BLaER1 treated with 17β-estradiol and CSF1 and Interleukin-3, amounts not matched to agents 10 nM and 100 nM (cell line): Measurements from ENCODE around the gene LACTB.

Experiments
- H3K27ac ChIP-seq, 11 experiments: shearing (Covaris generic); formaldehyde crosslinking; 2 replicates each; pipeline ENCODE4 v1.8.1; 2022
- H3K27me3 ChIP-seq, 11 experiments: shearing (Covaris generic); formaldehyde crosslinking; 2 replicates each; pipeline ENCODE4 v1.8.1; 2022
- H3K36me3 ChIP-seq, 11 experiments: shearing (Covaris generic); formaldehyde crosslinking; 2 replicates each; pipeline ENCODE4 v1.8.1; 2022
- H3K4me1 ChIP-seq, 10 experiments: shearing (Covaris generic); formaldehyde crosslinking; 2 replicates each; pipeline ENCODE4 v1.8.1; 2022
- H3K4me2 ChIP-seq, 11 experiments: shearing (Covaris generic); formaldehyde crosslinking; 2 replicates each; pipeline ENCODE4 v1.8.1; 2022
- H3K4me3 ChIP-seq, 10 experiments: shearing (Covaris generic); formaldehyde crosslinking; 2 replicates each; pipeline ENCODE4 v1.8.1; 2022
- H3K9ac ChIP-seq, 11 experiments: shearing (Covaris generic); formaldehyde crosslinking; 2 replicates each; pipeline ENCODE4 v1.8.1; 2022
- H3K9me3 ChIP-seq, 11 experiments: shearing (Covaris generic); formaldehyde crosslinking; replicated peaks in 1 of 11; 2 replicates each; pipeline ENCODE4 v1.8.1; 2022
- H4K20me1 ChIP-seq, 11 experiments: shearing (Covaris generic); formaldehyde crosslinking; 2 replicates each; pipeline ENCODE4 v1.8.1; 2022
- Cebpa-rat ChIP-seq, 11 experiments: shearing (Covaris generic); IDR thresholded peaks; 2 replicates each; pipeline ENCODE4 v1.8.1; 2022

LACTB gene

DNA sequence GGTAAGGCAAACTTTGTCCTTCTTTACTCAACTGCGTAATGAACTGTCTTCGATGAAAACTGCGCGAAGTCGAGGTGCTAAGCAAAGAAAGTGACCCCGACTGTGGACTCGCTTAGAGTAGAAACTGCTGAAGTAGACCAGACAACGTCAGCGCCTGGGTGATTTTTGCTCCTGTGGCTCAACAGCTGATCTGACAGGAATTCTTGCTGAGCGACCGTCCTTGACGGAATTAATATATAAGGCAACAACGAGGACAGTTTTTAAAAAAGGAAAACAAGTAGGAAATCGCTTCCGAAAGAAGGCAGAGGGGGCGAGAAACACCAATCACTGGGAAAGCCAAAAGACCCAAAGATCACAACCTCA lies 35.1 kb downstream of the LACTB start:
- no peak for TF ChIP-seq Cebpa-rat (IDR thresholded peaks at IDR 0.05)
- Histone ChIP-seq H3K4me3 (peak overlapping the region; percentile 76 to 90 (median 82)), H3K36me3 (peaks cover 30 to 42% (median 39%) of the 10 kb centered on the region in 11 experiments), H3K9me3 (peaks cover 0 to 3% (median 0%) of the 10 kb centered on the region in 11 experiments; a peak in 2 of 22 replicates), H3K9ac (peak overlapping the region; percentile 90 to 99 (median 95)), H4K20me1 (peaks cover 0 to 36% (median 8%) of the 10 kb centered on the region in 11 experiments; a peak in 8 of 22 replicates), H3K27me3 (no peaks in the 10 kb centered on the region), H3K4me1 (peaks cover 12 to 50% (median 21%) of the 10 kb centered on the region in 10 experiments), H3K4me2 (peak overlapping the region; percentile 71 to 93 (median 86)), H3K27ac (peak overlapping the region; percentile 86 to 99 (median 95))

DNA sequence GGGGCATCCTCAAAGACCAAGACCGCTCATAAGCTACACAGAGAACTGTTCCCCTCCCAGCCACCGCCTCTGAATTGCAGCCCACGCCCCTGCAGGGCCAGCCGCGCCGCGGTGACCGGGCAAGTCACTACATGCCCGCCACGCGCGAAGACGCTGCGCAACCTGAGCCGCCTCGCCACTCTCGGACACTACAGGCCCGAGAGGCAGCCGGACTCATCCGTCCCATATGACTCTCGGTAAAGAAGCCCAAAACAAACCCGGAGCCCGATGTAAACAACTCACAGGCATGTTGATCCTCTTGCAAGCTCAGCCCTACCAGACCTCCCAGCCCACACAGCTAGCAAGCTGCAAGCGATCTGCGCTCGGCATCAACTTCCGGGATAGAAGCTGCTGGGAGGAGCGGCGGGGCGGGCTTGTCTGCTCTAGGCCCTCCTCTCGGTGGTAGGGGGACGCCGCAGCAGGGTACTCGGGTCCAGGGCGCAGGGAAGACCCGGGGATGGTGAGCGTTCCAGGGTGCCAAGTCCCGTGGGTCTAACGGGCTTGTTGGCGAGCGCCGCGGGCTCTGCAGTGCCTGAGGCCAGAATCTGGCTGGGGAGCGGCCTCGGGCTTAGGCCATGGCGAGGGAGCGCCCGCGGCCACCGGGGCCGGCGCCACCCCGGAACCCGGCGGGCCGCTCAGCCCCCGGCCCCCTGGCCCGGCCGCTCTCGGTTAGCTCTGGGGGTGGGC lies 35.6 kb downstream of the LACTB start, which contains the start of gene RPS27L:
Gene RPS27L, minus strand, starts transcription at position 360 of the 726 bp plus-strand sequence. Its CDS starts 72 bp downstream, at position 288.
- peak within 1 kb of the TSS; percentile 86 to 99 (median 95) for H3K27ac ChIP-seq
- H3K27me3 ChIP-seq: no peaks in the 10 kb centered on the region
- H3K4me3 ChIP-seq: peak within 1 kb of the TSS; percentile 76 to 90 (median 82)
- no peak for TF ChIP-seq Cebpa-rat (IDR thresholded peaks at IDR 0.05)
- peaks cover 0 to 32% (median 8%) of the 10 kb centered on the region in 11 experiments; a peak in 8 of 22 replicates for H4K20me1 ChIP-seq
- peak within 1 kb of the TSS; percentile 71 to 93 (median 86) for H3K4me2 ChIP-seq
- peak within 1 kb of the TSS; percentile 90 to 99 (median 95) for H3K9ac ChIP-seq
- peaks cover 16 to 48% (median 26%) of the 10 kb centered on the region in 10 experiments for H3K4me1 ChIP-seq
- no peaks in the 10 kb centered on the region for H3K9me3 ChIP-seq
- peaks cover 25 to 36% (median 33%) of the 10 kb centered on the region in 11 experiments for H3K36me3 ChIP-seq

DNA sequence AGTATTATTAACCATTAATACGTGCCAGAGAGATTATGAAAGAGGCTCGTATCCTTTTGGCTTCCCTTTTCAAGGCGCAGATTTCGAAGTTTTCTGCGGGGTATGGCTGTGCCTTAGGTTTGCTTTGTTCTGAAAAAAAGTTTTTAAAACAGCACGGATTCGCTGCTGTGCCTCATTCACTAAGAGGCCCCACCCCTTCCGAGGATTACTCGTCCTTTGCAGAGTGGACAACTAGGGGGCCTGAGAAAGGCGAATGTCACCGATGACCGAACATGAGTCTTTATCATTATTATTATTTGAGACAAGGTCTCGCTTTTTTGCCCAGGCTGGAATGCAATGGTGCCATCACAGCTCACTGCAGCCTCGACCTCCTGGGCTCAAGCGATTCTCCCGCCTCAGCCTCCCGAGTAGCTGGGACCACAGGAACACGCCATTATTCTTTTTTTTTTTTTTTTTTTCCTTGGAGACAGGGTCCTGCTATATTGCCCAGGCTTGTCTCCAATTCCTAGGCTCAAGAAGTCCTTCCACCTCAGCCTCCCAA lies 36.3 kb downstream of the LACTB start:
- no peak for TF ChIP-seq Cebpa-rat (IDR thresholded peaks at IDR 0.05)
- H3K4me3 ChIP-seq: peak overlapping the region; percentile 76 to 90 (median 82)
- H3K4me2 ChIP-seq: peak overlapping the region; percentile 71 to 93 (median 86)
- H3K36me3 ChIP-seq: peaks cover 18 to 29% (median 26%) of the 10 kb centered on the region in 11 experiments
- peak overlapping the region; percentile 90 to 99 (median 95) for H3K9ac ChIP-seq
- peaks cover 18 to 45% (median 33%) of the 10 kb centered on the region in 10 experiments for H3K4me1 ChIP-seq
- peak overlapping the region; percentile 86 to 99 (median 95) for H3K27ac ChIP-seq
- H4K20me1 ChIP-seq: peaks cover 0 to 26% (median 8%) of the 10 kb centered on the region in 11 experiments; a peak in 8 of 22 replicates
- H3K27me3 ChIP-seq: no peaks in the 10 kb centered on the region
- no peaks in the 10 kb centered on the region for H3K9me3 ChIP-seq

- Histone ChIP-seq H3K9me3 (no peaks in the 10 kb centered on the region), H3K4me1 (peaks cover 11 to 39% (median 29%) of the 10 kb centered on the region in 10 experiments), H3K4me2 (no peak overlapping the region), H3K27me3 (no peaks in the 10 kb centered on the region), H3K27ac (no peak overlapping the region), H3K36me3 (peaks cover 0 to 3% (median 0%) of the 10 kb centered on the region in 11 experiments; a peak in 3 of 22 replicates), H3K4me3 (no peak overlapping the region), H4K20me1 (peaks cover 0 to 5% (median 1%) of the 10 kb centered on the region in 11 experiments; a peak in 8 of 22 replicates), H3K9ac (no peak overlapping the region)
- TF ChIP-seq Cebpa-rat (IDR thresholded peaks at IDR 0.05): no peak
Measured at GRCh38 chr15:63160638-63161037, 39.0 kb downstream of the LACTB start.

GRCh38 chr15:63163217-63163616 lies 41.6 kb downstream of the LACTB start:
- H4K20me1 ChIP-seq: no peaks in the 10 kb centered on the region
- no peaks in the 10 kb centered on the region for H3K9me3 ChIP-seq
- H3K36me3 ChIP-seq: no peaks in the 10 kb centered on the region
- peak overlapping the region in 5 of 11 experiments; percentile 3 to 59 (median 48); a peak in 3 of 22 replicates for H3K4me2 ChIP-seq
- no peak overlapping the region for H3K9ac ChIP-seq
- no peak overlapping the region for H3K4me3 ChIP-seq
- H3K4me1 ChIP-seq: peaks cover 6 to 28% (median 20%) of the 10 kb centered on the region in 10 experiments
- no peak overlapping the region for H3K27ac ChIP-seq
- TF ChIP-seq Cebpa-rat (IDR thresholded peaks at IDR 0.05): no peak
- no peaks in the 10 kb centered on the region for H3K27me3 ChIP-seq

- H3K4me1 ChIP-seq: peaks cover 0 to 22% (median 16%) of the 10 kb centered on the region in 10 experiments; a peak in 12 of 20 replicates
- H3K27ac ChIP-seq: no peak overlapping the region
- no peak for TF ChIP-seq Cebpa-rat (IDR thresholded peaks at IDR 0.05)
- no peaks in the 10 kb centered on the region for H3K27me3 ChIP-seq
- no peaks in the 10 kb centered on the region for H3K36me3 ChIP-seq
- H4K20me1 ChIP-seq: no peaks in the 10 kb centered on the region
- H3K9me3 ChIP-seq: no peaks in the 10 kb centered on the region
- no peak overlapping the region for H3K4me2 ChIP-seq
- no peak overlapping the region for H3K9ac ChIP-seq
- no peak overlapping the region for H3K4me3 ChIP-seq
Measured at GRCh38 chr15:63165166-63165859, 43.7 kb downstream of the LACTB start.

DNA sequence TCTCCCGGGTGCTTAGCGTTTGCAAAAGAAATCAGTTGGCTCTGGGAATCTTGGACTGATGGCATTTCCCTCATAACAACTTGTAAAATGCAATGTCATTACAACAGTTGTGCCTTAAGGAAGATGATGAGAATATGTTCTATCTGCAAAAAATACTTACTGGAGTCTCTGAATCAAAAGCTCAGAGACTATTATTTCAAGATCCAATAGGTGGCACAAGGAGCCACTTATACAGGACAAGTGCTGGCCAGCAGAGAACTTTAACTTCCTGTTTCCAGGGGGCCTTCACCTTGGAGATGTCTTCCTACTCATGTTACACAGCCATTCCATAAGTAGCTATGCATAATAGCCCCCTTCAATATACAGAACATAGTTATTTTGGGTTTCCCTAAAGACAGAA lies 44.6 kb downstream of the LACTB start:
- Histone ChIP-seq H3K36me3 (no peaks in the 10 kb centered on the region), H3K4me2 (no peak overlapping the region), H3K27me3 (no peaks in the 10 kb centered on the region), H3K9me3 (no peaks in the 10 kb centered on the region), H3K9ac (no peak overlapping the region), H4K20me1 (no peaks in the 10 kb centered on the region), H3K4me1 (peaks cover 0 to 22% (median 16%) of the 10 kb centered on the region in 10 experiments; a peak in 12 of 20 replicates), H3K27ac (no peak overlapping the region), H3K4me3 (no peak overlapping the region)
- TF ChIP-seq Cebpa-rat (IDR thresholded peaks at IDR 0.05): no peak

DNA sequence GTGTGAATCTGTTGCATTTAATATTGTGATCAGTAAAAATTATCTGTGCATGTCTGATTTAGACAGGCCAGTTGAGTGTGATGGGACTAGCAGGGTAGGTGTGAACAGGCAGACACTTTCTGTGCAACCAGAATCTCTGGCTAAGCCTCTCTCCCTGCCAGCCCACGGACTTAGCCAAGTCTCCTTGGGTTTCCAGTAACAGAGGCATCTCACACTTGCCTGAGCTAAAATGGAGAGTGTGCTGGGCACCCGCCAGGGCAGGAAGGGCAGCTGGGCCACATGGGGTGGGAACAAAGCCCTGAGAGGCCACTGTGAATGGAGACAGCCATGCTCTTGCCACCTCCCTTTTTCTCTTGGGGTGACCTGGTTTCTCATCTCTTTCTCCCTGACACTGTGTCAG lies 48.1 kb downstream of the LACTB start:
- no peaks in the 10 kb centered on the region for H3K36me3 ChIP-seq
- H4K20me1 ChIP-seq: no peaks in the 10 kb centered on the region
- H3K4me1 ChIP-seq: no peaks in the 10 kb centered on the region
- no peaks in the 10 kb centered on the region for H3K9me3 ChIP-seq
- no peak overlapping the region for H3K4me2 ChIP-seq
- no peaks in the 10 kb centered on the region for H3K27me3 ChIP-seq
- H3K4me3 ChIP-seq: no peak overlapping the region
- TF ChIP-seq Cebpa-rat (IDR thresholded peaks at IDR 0.05): no peak
- no peak overlapping the region for H3K27ac ChIP-seq
- H3K9ac ChIP-seq: no peak overlapping the region

DNA sequence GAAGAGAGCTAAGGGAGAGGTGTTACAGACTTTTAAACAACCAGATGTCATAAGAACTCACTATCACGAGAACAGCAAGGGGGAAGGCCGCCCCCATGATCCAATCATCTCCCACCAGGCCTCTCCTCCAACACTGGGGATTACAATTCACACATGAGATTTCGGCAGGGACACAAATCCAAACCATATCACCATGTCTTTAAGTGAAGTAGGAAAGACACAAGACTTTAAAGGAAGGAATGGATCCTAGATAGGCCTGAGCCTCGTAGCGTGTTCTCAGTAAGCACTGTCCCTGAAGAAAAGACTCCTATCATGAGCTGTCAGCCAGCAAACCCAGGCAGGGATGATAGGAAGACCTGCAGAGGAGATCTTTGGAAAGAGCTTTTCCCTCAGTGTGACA lies 50.7 kb downstream of the LACTB start:
- H3K27ac ChIP-seq: no peak overlapping the region
- no peaks in the 10 kb centered on the region for H3K9me3 ChIP-seq
- H3K9ac ChIP-seq: no peak overlapping the region
- H4K20me1 ChIP-seq: no peaks in the 10 kb centered on the region
- no peaks in the 10 kb centered on the region for H3K27me3 ChIP-seq
- TF ChIP-seq Cebpa-rat (IDR thresholded peaks at IDR 0.05): no peak
- H3K4me2 ChIP-seq: no peak overlapping the region
- H3K36me3 ChIP-seq: no peaks in the 10 kb centered on the region
- no peak overlapping the region for H3K4me3 ChIP-seq
- no peaks in the 10 kb centered on the region for H3K4me1 ChIP-seq
